H9 (cell line): ENCODE data around the gene SEMA3D. TPM values are rescaled to one million over a fixed set of nuclear protein-coding genes. Genes with fewer than 3 reads are reported as not detected.

Experiments
- DNase-seq: peaks from one replicate; pipeline ENCODE4 v3.0.0-alpha.2; 2017
- H2AFZ ChIP-seq: one replicate; pipeline ENCODE4 v1.6.1; 2013; ENCODE audit warnings: mild to moderate bottlenecking, low read length, control low read depth, moderate library complexity
- H2AK5ac ChIP-seq: 2 replicates; pipeline ENCODE4 v1.6.1; 2013; ENCODE audit warnings: low read length, control low read depth, mixed read lengths; ENCODE audit not compliant: insufficient read length
- H2BK120ac ChIP-seq: one replicate; pipeline ENCODE4 v1.6.1; 2013; ENCODE audit warnings: low read depth, mild to moderate bottlenecking, low read length, control low read depth, inconsistent platforms; ENCODE audit not compliant: poor library complexity, severe bottlenecking
- H2BK12ac ChIP-seq: 2 replicates; pipeline ENCODE4 v1.6.1; 2013; ENCODE audit warnings: low read length, control low read depth, mixed read lengths, low read depth; ENCODE audit not compliant: insufficient read length
- H2BK15ac ChIP-seq: 2 replicates; pipeline ENCODE4 v1.6.1; 2013; ENCODE audit warnings: low read depth, low read length, control low read depth
- H2BK20ac ChIP-seq: one replicate; pipeline ENCODE4 v1.6.1; 2013; ENCODE audit warnings: low read depth, mild to moderate bottlenecking, low read length, control low read depth, inconsistent platforms; ENCODE audit not compliant: poor library complexity, severe bottlenecking
- H2BK5ac ChIP-seq: 2 replicates; pipeline ENCODE4 v1.6.1; 2013; ENCODE audit warnings: low read length, control low read depth, mixed read lengths; ENCODE audit not compliant: insufficient read length
- H3K14ac ChIP-seq: 2 replicates; pipeline ENCODE4 v1.6.1; 2013; ENCODE audit warnings: low read length, control low read depth; ENCODE audit not compliant: insufficient read depth
- H3K18ac ChIP-seq: 2 replicates; pipeline ENCODE4 v1.6.1; 2013; ENCODE audit warnings: low read depth, mild to moderate bottlenecking, mixed read lengths, low read length, control low read depth; ENCODE audit not compliant: insufficient read length
- H3K23ac ChIP-seq: 2 replicates; pipeline ENCODE4 v1.6.1; 2013; ENCODE audit warnings: low read length, control low read depth, mixed read lengths, low read depth; ENCODE audit not compliant: insufficient read length
- H3K23me2 ChIP-seq: 2 replicates; pipeline ENCODE4 v1.6.1; 2013; ENCODE audit warnings: low read depth, mild to moderate bottlenecking, mixed read lengths, low read length, control low read depth; ENCODE audit not compliant: insufficient read length, poor library complexity, severe bottlenecking
- H3K27ac ChIP-seq: 2 replicates; pipeline ENCODE4 v1.5.1; 2013; ENCODE audit warnings: low read length, control low read depth, mixed read lengths, low read depth; ENCODE audit not compliant: insufficient read length
- H3K27me3 ChIP-seq: 2 replicates; pipeline ENCODE4 v1.6.1; 2013; ENCODE audit warnings: low read length, control low read depth, inconsistent platforms; ENCODE audit not compliant: insufficient read depth
- H3K4ac ChIP-seq: 2 replicates; pipeline ENCODE4 v1.6.1; 2013; ENCODE audit warnings: low read depth, mild to moderate bottlenecking, control low read depth, inconsistent platforms, low read length, moderate library complexity
- H3K4me1 ChIP-seq: 2 replicates; pipeline ENCODE4 v1.6.1; 2013; ENCODE audit warnings: low read length, control low read depth, inconsistent platforms; ENCODE audit not compliant: insufficient read depth
- H3K4me2 ChIP-seq: 2 replicates; pipeline ENCODE4 v1.6.1; 2013; ENCODE audit warnings: low read length, control low read depth, mixed read lengths; ENCODE audit not compliant: insufficient read length, insufficient read depth
- H3K56ac ChIP-seq: 2 replicates; pipeline ENCODE4 v1.6.1; 2013; ENCODE audit warnings: low read depth, mild to moderate bottlenecking, mixed read lengths, low read length, control low read depth; ENCODE audit not compliant: insufficient read length
- H3K79me1 ChIP-seq: 2 replicates; pipeline ENCODE4 v1.6.1; 2013; ENCODE audit warnings: low read depth, mild to moderate bottlenecking, moderate library complexity, low read length, control low read depth, inconsistent platforms; ENCODE audit not compliant: insufficient read depth, poor library complexity, severe bottlenecking
- H3K79me2 ChIP-seq: 2 replicates; pipeline ENCODE4 v1.6.1; 2013; ENCODE audit warnings: low read length, control low read depth, inconsistent platforms; ENCODE audit not compliant: insufficient read depth
- H3K9ac ChIP-seq: 2 replicates; pipeline ENCODE4 v1.6.1; 2013; ENCODE audit warnings: low read length, control low read depth, mixed read lengths; ENCODE audit not compliant: insufficient read length; ENCODE audit errors: extremely low read depth
- H3K9me3 ChIP-seq: one replicate; pipeline ENCODE4 v1.6.1; 2013; ENCODE audit warnings: low read depth, low read length, inconsistent platforms; ENCODE audit not compliant: control insufficient read depth
- H3T11ph ChIP-seq: one replicate; pipeline ENCODE4 v1.6.1; 2013; ENCODE audit warnings: mild to moderate bottlenecking, low read length, control low read depth, inconsistent platforms
- H4K20me1 ChIP-seq: one replicate; pipeline ENCODE4 v1.6.1; 2013; ENCODE audit not compliant: control insufficient read depth, insufficient read length, insufficient read depth
- H4K5ac ChIP-seq: 2 replicates; pipeline ENCODE4 v1.6.1; 2013; ENCODE audit warnings: low read depth, mild to moderate bottlenecking, mixed read lengths, low read length, control low read depth; ENCODE audit not compliant: insufficient read length
- H4K8ac ChIP-seq: replicated peaks from 2 replicates; pipeline ENCODE4 v1.6.1; 2013; ENCODE audit warnings: low read length, control low read depth, mixed read lengths, low read depth; ENCODE audit not compliant: insufficient read length
- H4K91ac ChIP-seq: 2 replicates; pipeline ENCODE4 v1.6.1; 2013; ENCODE audit warnings: low read depth, mild to moderate bottlenecking, moderate library complexity, mixed read lengths, low read length, control low read depth; ENCODE audit not compliant: insufficient read length
- H3K27ac Mint-ChIP-seq, 3 experiments: 2 replicates in 2 of 3; 3 replicates in 1 of 3; pipeline ENCODE4 v1.8.0; 2020 to 2021; ENCODE audit warnings: mixed read lengths in 3 of 3, mild to moderate bottlenecking in 1 of 3, moderate library complexity in 1 of 3
- H3K27me3 Mint-ChIP-seq: 2 replicates; pipeline ENCODE4 v1.8.0; 2021; ENCODE audit warnings: low read depth, mild to moderate bottlenecking, moderate library complexity, mixed read lengths
- H3K36me3 Mint-ChIP-seq, 3 experiments: 2 replicates in 2 of 3; 3 replicates in 1 of 3; pipeline ENCODE4 v1.8.0; 2020 to 2021; ENCODE audit warnings: low read depth in 3 of 3, mixed read lengths in 3 of 3; ENCODE audit not compliant: insufficient read depth in 1 of 3
- H3K4me1 Mint-ChIP-seq, 2 experiments: 2 replicates each; pipeline ENCODE4 v1.8.0; 2020; ENCODE audit warnings: mixed read lengths in 2 of 2
- H3K4me3 Mint-ChIP-seq, 2 experiments: 2 replicates in 1 of 2; 3 replicates in 1 of 2; pipeline ENCODE4 v1.8.0; 2020 to 2021; ENCODE audit warnings: mild to moderate bottlenecking in 2 of 2, mixed read lengths in 2 of 2, moderate library complexity in 1 of 2
- H3K9me3 Mint-ChIP-seq, 2 experiments: 2 replicates in 1 of 2; 3 replicates in 1 of 2; pipeline ENCODE4 v1.8.0; 2020; ENCODE audit warnings: mild to moderate bottlenecking in 2 of 2, mixed read lengths in 2 of 2, moderate library complexity in 1 of 2
- WGBS: extraction: QIAGEN DNeasy Blood & Tissue Kit; methylation state at CpG from one replicate; pipeline ENCODE4 v1.1.7; 2013; ENCODE audit warnings: missing lambda C conversion rate, low lambda C conversion rate, mixed read lengths; ENCODE audit not compliant: insufficient read length; ENCODE audit errors: extremely low coverage; 5-methylcytosine and 5-hydroxymethylcytosine counted together
- total RNA-seq: library from RNA; stranded (reverse); gene quantifications from 2 replicates; pipeline ENCODE4 v1.2.1, GENCODE V29; 2021
- TF ChIP-seq, protein P1 (sequence below): fragments of 200-600 bp; sonication (generic); conservative IDR thresholded peaks from 3 replicates; pipeline ENCODE4 v1.8.0; 2021; ENCODE audit warnings: antibody characterized with exemption, mild to moderate bottlenecking

SEMA3D gene
- total RNA-seq, 1 experiment from 2014 or later = 5.4 TPM

- H3K9me3 Mint-ChIP-seq = no peaks in the 10 kb centered on the region
- TF ChIP-seq, protein P1, sequence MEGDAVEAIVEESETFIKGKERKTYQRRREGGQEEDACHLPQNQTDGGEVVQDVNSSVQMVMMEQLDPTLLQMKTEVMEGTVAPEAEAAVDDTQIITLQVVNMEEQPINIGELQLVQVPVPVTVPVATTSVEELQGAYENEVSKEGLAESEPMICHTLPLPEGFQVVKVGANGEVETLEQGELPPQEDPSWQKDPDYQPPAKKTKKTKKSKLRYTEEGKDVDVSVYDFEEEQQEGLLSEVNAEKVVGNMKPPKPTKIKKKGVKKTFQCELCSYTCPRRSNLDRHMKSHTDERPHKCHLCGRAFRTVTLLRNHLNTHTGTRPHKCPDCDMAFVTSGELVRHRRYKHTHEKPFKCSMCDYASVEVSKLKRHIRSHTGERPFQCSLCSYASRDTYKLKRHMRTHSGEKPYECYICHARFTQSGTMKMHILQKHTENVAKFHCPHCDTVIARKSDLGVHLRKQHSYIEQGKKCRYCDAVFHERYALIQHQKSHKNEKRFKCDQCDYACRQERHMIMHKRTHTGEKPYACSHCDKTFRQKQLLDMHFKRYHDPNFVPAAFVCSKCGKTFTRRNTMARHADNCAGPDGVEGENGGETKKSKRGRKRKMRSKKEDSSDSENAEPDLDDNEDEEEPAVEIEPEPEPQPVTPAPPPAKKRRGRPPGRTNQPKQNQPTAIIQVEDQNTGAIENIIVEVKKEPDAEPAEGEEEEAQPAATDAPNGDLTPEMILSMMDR = no peak
- Histone ChIP-seq H3K4ac (no peak overlapping the region), H2BK120ac (no peak overlapping the region), H3K27ac (no peak overlapping the region), H2AK5ac (no peak overlapping the region), H4K8ac (no peak overlapping the region), H3K23me2 (no peaks in the 10 kb centered on the region), H3K23ac (no peak overlapping the region), H2BK5ac (no peak overlapping the region), H3K4me1 (no peaks in the 10 kb centered on the region), H4K5ac (no peak overlapping the region), H3K79me2 (no peaks in the 10 kb centered on the region), H3K18ac (no peak overlapping the region), H2BK15ac (no peak overlapping the region), H3K56ac (no peak overlapping the region), H2AFZ (no peak overlapping the region), H3K27me3 (no peaks in the 10 kb centered on the region), H3K4me2 (no peak overlapping the region), H4K20me1 (no peaks in the 10 kb centered on the region), H3K9me3 (no peaks in the 10 kb centered on the region), H3K14ac (no peak overlapping the region), H2BK12ac (no peak overlapping the region), H3T11ph (no peak overlapping the region), H4K91ac (no peak overlapping the region), H3K9ac (no peak overlapping the region), H2BK20ac (no peak overlapping the region), H3K79me1 (no peaks in the 10 kb centered on the region)
- no peak overlapping the region for H3K27ac Mint-ChIP-seq
- peaks cover 3 to 7% of the 10 kb centered on the region in 2 experiments for H3K4me1 Mint-ChIP-seq
- no peaks in the 10 kb centered on the region; a peak in 1 of 7 replicates for H3K36me3 Mint-ChIP-seq
- H3K27me3 Mint-ChIP-seq = no peaks in the 10 kb centered on the region
- no peak for DNase-seq
- no peak overlapping the region for H3K4me3 Mint-ChIP-seq
- no CpG with 5 or more reads among the region's 3 CpGs for WGBS
Measured at GRCh38 chr7:85234730-85235129, 47.9 kb upstream of the SEMA3D start.
